HG02884 (cell line): ENCODE data around the gene MELK.
A peak's percentile ranks its signal among the peaks of the same experiment; 100 is the strongest.

Source experiments
- ATAC-seq: cut with Tn5 transposase; IDR thresholded peaks from one replicate; pipeline ENCODE4 v1.9.1; 2021; ENCODE audit warnings: mild to moderate bottlenecking, moderate library complexity; ENCODE audit not compliant: unreplicated experiment

Gene MELK

GRCh38 chr9:36576866-36577265 is 4.2 kb downstream of the MELK start:
- ATAC-seq, result no peak

- no peak for ATAC-seq
These were observed 12.1 kb downstream of the MELK start for GRCh38 chr9:36584620-36585460.

- no peak for ATAC-seq
These were observed 17.5 kb downstream of the MELK start for GRCh38 chr9:36590231-36590630.

- no peak for ATAC-seq
These were observed 20.3 kb downstream of the MELK start for GRCh38 chr9:36592801-36593583.

- no peak for ATAC-seq
These were observed 21.5 kb downstream of the MELK start for GRCh38 chr9:36594213-36594612.

GRCh38 chr9:36597412-36598178 is 24.9 kb downstream of the MELK start:
- no peak for ATAC-seq

GRCh38 chr9:36598273-36598672 is 25.6 kb downstream of the MELK start:
- ATAC-seq, result no peak

- peak; percentile 60 for ATAC-seq
These were observed 30.3 kb downstream of the MELK start for GRCh38 chr9:36603006-36603405.

- no peak for ATAC-seq
These were observed 36.6 kb downstream of the MELK start for GRCh38 chr9:36609306-36609705.

- no peak for ATAC-seq
These were observed 49.4 kb downstream of the MELK start for GRCh38 chr9:36622121-36622520.

GRCh38 chr9:36623280-36623679 is 50.6 kb downstream of the MELK start:
- ATAC-seq, result no peak

GRCh38 chr9:36625006-36625615 is 52.4 kb downstream of the MELK start:
- no peak for ATAC-seq

GRCh38 chr9:36632892-36633291 is 60.2 kb downstream of the MELK start:
- ATAC-seq, result no peak

- ATAC-seq, result no peak
These were observed 65.0 kb downstream of the MELK start for GRCh38 chr9:36637491-36638270.

- ATAC-seq, result no peak
These were observed 68.2 kb downstream of the MELK start for GRCh38 chr9:36640771-36641381.

GRCh38 chr9:36642817-36643216 is 70.1 kb downstream of the MELK start:
- ATAC-seq, result no peak

GRCh38 chr9:36656842-36657241 is 84.1 kb downstream of the MELK start:
- ATAC-seq, result no peak

- ATAC-seq, result no peak
These were observed 86.8 kb downstream of the MELK start for GRCh38 chr9:36659500-36659899.

- no peak for ATAC-seq
These were observed 92.1 kb downstream of the MELK start for GRCh38 chr9:36664806-36665205.

GRCh38 chr9:36665387-36665786 is 92.7 kb downstream of the MELK start:
- no peak for ATAC-seq
